ENCODE data around the gene NEIL1.

- TF ChIP-seq CTCF (IDR thresholded peaks at IDR 0.05) (no peak), POLR2A (IDR thresholded peaks at IDR 0.05) (no peak)
These were observed 57.1 kb downstream of the NEIL1 start for GRCh38 chr15:75403892-75404291.

Data from thyroid gland (tissue), 4 donors.